Glutamatergic neuron (in vitro differentiated cells): ENCODE measurements around the gene SH2D3C. TPM values are rescaled to one million over a fixed set of nuclear protein-coding genes. Genes with fewer than 3 reads are reported as not detected.

Experiments used
- DNase-seq: peaks from one replicate; pipeline ENCODE4 v3.0.0; 2022
- H3K27ac Mint-ChIP-seq: one replicate; pipeline ENCODE4 v1.8.0; 2020; ENCODE audit warnings: mild to moderate bottlenecking, mixed read lengths, inconsistent platforms; ENCODE audit not compliant: unreplicated experiment
- H3K27me3 Mint-ChIP-seq: one replicate; pipeline ENCODE4 v1.8.0; 2020; ENCODE audit warnings: mild to moderate bottlenecking, moderate library complexity, mixed read lengths, inconsistent platforms; ENCODE audit not compliant: unreplicated experiment
- H3K36me3 Mint-ChIP-seq: one replicate; pipeline ENCODE4 v1.8.0; 2020; ENCODE audit warnings: mild to moderate bottlenecking, mixed read lengths, inconsistent platforms; ENCODE audit not compliant: unreplicated experiment
- H3K4me1 Mint-ChIP-seq: one replicate; pipeline ENCODE4 v1.8.0; 2020; ENCODE audit warnings: mild to moderate bottlenecking, low read depth, mixed read lengths, inconsistent platforms; ENCODE audit not compliant: unreplicated experiment
- H3K4me3 Mint-ChIP-seq: one replicate; pipeline ENCODE4 v1.8.0; 2020; ENCODE audit warnings: mild to moderate bottlenecking, mixed read lengths, inconsistent platforms; ENCODE audit not compliant: unreplicated experiment
- H3K9me3 Mint-ChIP-seq: one replicate; pipeline ENCODE4 v1.8.0; 2020; ENCODE audit warnings: mild to moderate bottlenecking, moderate library complexity, mixed read lengths, inconsistent platforms; ENCODE audit not compliant: unreplicated experiment
- total RNA-seq: library from RNA; stranded (reverse); fragmentation: NEBNext Ultra II Directional; extraction: Animal tissue kit (Norgen Biotek cat#: 25700); gene quantifications from one replicate; pipeline ENCODE4 v1.2.1, GENCODE V29; 2021; ENCODE audit not compliant: unreplicated experiment
- TF ChIP-seq, protein P1 (sequence below): fragments of 200-600 bp; sonication (generic); IDR thresholded peaks from one replicate; pipeline ENCODE4 v1.5.0; 2021; ENCODE audit not compliant: partially characterized antibody, unreplicated experiment

The SH2D3C gene
- total RNA-seq, 1 donor from 2014 or later, result 71.7 TPM

DNA sequence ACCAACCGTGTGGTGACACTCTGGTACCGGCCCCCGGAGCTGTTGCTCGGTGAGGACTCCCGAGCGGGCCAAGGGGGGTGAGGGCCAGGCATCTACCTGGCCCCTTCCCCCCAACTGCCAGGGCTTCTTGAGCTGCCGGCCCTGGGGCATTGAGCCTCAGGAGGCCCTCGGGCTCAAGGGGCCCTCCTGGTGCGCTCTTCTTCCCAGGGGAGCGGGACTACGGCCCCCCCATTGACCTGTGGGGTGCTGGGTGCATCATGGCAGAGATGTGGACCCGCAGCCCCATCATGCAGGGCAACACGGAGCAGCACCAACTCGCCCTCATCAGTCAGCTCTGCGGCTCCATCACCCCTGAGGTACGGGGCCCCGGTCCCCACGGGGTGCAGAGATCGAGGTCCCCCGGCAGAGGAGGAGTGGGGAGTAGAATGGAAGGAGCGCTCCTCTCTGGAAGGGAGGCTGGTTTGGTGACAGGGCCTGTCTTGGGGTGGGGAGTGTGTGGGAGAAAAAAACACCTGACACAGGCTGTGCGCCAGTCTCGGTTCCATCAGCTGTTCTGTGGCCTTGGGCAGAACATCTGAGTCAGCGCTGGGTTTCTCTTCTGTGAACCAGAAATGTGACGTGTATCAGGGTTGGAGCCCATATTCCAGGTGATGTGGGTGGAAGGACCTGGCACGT is 10.0 kb upstream of the SH2D3C start:
- Mint-ChIP-seq H3K36me3 (no peaks in the 10 kb centered on the region), H3K4me1 (peaks cover 10% of the 10 kb centered on the region), H3K9me3 (peaks cover 14% of the 10 kb centered on the region), H3K4me3 (no peak overlapping the region), H3K27ac (no peak overlapping the region), H3K27me3 (peaks cover 5% of the 10 kb centered on the region)
- TF ChIP-seq, protein P1, sequence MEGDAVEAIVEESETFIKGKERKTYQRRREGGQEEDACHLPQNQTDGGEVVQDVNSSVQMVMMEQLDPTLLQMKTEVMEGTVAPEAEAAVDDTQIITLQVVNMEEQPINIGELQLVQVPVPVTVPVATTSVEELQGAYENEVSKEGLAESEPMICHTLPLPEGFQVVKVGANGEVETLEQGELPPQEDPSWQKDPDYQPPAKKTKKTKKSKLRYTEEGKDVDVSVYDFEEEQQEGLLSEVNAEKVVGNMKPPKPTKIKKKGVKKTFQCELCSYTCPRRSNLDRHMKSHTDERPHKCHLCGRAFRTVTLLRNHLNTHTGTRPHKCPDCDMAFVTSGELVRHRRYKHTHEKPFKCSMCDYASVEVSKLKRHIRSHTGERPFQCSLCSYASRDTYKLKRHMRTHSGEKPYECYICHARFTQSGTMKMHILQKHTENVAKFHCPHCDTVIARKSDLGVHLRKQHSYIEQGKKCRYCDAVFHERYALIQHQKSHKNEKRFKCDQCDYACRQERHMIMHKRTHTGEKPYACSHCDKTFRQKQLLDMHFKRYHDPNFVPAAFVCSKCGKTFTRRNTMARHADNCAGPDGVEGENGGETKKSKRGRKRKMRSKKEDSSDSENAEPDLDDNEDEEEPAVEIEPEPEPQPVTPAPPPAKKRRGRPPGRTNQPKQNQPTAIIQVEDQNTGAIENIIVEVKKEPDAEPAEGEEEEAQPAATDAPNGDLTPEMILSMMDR, result no peak
- no peak for DNase-seq

DNA sequence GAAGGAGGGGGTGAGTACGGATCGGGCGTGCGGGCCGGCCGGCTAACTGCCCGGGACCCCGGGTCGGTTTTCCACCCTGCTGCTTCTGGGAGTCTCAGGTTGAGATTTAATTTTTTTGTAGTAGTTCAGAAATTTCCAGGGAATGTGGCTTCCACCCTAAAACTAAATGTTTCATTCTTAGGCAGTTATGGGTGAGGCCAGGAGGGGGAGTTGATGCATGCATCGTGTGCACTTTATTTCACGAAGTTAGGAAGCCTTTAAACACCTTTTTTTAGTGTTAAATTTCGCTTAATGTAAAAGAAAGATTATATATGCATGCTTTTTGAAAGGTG is 8.3 kb upstream of the SH2D3C start:
- Mint-ChIP-seq H3K27ac (peak overlapping the region; percentile 62), H3K4me1 (peaks cover 5% of the 10 kb centered on the region), H3K4me3 (peak overlapping the region; percentile 95), H3K36me3 (no peaks in the 10 kb centered on the region), H3K27me3 (peaks cover 4% of the 10 kb centered on the region), H3K9me3 (peaks cover 12% of the 10 kb centered on the region)
- TF ChIP-seq, protein P1, result peak; percentile 52
- DNase-seq, result no peak

DNA sequence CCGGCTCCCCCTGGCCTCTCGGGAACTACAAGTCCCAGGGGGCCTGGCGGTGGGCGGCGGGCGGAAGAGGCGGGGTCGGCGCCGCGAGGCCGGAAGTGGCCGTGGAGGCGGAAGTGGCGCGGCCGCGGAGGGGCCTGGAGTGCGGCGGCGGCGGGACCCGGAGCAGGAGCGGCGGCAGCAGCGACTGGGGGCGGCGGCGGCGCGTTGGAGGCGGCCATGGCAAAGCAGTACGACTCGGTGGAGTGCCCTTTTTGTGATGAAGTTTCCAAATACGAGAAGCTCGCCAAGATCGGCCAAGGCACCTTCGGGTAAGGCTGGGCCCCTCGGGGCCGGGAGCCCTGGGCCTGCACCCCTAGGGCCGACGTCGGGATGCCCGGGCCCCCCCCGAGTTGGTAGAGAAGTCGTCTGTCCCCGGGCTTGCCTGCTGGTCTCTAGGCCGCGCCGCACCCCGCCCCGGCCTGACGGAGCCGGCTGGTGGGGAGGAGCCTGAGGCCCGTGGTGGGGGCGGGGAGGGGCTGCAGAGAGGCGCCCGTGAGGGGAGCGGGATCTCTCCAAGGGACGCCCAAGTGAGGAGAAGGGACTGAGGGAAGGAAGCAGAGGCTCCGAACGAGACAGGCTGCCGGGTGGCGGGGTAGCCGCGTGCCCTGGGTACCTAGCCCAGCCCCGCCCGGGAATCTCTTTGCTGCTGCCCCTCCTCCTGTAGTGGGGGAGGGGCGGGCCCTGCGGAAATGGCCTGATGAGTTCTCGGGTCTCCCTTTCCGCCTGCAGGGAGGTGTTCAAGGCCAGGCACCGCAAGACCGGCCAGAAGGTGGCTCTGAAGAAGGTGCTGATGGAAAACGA is 7.7 kb upstream of the SH2D3C start, which contains the start of gene CDK9:
Gene CDK9 (plus strand): TSS at position 102 of the 840 bp plus-strand sequence. CDS start 115 bp downstream, at position 217.
- H3K27ac Mint-ChIP-seq, result peak within 1 kb of the TSS; percentile 87
- TF ChIP-seq, protein P1, result no peak
- H3K4me3 Mint-ChIP-seq, result peak within 1 kb of the TSS; percentile 95
- peak; percentile 96 for DNase-seq
- peaks cover 5% of the 10 kb centered on the region for H3K4me1 Mint-ChIP-seq
- peaks cover 13% of the 10 kb centered on the region for H3K9me3 Mint-ChIP-seq
- H3K36me3 Mint-ChIP-seq, result no peaks in the 10 kb centered on the region
- H3K27me3 Mint-ChIP-seq, result peaks cover 4% of the 10 kb centered on the region

DNA sequence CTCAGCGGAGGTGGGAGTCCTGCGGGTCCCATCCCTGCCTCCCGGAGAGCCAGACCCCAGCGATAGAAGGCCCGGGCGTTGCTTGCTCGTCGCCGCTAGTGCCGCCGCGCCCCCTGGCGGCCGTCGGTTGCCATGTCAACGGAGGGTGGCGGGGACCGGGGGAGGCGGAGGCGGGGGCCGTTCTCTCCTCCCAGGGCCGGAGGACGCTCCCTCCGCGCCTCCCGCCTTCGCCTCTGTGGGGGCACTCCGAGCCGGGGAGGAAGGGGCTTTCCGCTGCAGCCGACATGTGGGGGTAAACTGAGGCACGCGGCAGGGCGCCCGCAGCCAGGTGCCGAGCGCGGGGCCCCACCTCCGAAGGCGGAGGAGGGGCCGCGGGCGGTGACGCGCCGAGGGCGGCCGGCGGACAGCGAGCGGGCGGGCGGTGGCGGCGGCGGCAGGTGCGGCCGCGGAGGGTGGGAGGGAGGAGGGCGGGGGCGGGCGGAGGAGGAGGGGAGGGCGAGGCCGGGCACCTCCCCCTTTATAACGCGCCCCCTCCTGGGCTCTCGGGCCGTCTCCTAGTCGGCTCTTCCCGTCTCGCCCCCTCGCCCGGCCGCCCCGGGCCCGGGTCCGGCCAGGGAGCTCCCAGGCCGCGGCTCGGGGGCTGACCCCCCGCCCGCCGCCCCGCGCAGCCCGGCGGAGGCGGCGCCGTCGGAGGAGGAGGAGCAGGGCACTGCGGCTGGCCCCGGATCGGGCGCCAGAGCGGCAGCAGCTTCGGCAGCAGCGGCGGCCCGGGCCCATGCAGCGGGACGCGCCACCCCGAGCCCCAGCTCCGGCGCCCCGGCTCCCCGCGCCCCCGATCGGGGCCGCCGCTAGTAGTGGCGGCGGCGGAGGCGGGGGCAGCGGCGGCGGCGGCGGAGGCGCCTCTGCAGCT is 6.8 kb upstream of the SH2D3C start:
- H3K36me3 Mint-ChIP-seq, result no peaks in the 10 kb centered on the region
- TF ChIP-seq, protein P1, result peak; percentile 98
- peaks cover 5% of the 10 kb centered on the region for H3K4me1 Mint-ChIP-seq
- peak overlapping the region; percentile 87 for H3K27ac Mint-ChIP-seq
- peaks cover 4% of the 10 kb centered on the region for H3K27me3 Mint-ChIP-seq
- H3K4me3 Mint-ChIP-seq, result peak overlapping the region; percentile 75
- DNase-seq, result peak; percentile 93
- H3K9me3 Mint-ChIP-seq, result peaks cover 13% of the 10 kb centered on the region
